ENCODE measurements around the gene VWF.

VWF gene

DNA sequence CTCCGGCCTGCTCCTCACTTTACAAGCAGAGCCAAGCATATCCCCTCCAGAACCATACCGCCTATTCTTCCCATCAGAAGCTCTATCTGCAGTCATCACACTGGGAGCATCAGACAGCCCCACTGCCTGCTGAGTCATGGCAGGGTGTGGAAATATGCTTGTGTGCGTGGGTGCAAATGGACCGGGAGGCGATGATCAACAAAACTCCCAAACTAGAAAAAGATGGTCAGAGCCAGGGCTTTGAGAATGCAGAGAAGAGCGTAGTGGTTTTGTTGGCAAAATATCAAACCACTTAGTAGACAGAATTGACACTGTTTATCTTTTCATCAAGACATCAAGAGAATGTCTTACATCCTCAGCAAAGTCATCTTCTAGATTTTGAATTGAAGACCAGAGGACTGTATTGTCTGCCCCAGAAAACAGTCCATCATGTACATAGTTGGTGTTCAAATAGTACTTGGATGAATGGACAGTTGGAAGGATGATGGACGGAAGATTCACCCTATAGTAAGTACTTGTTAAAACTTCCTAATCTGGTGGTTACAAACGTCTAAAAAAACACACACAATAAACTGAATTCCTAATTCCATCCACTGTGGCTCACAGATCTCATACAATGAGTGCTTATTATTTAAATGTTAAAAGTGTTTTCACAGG lies 54.9 kb downstream of the VWF start:
- TF ChIP-seq GATA1 (IDR thresholded peaks at IDR 0.05; ENCODE audit: low read depth, low read length): no peak
- no peak for TF ChIP-seq POLR2A (IDR thresholded peaks at IDR 0.05; ENCODE audit: low read length)
- DNase-seq: peak in 1 of 2 experiments; percentile 13

DNA sequence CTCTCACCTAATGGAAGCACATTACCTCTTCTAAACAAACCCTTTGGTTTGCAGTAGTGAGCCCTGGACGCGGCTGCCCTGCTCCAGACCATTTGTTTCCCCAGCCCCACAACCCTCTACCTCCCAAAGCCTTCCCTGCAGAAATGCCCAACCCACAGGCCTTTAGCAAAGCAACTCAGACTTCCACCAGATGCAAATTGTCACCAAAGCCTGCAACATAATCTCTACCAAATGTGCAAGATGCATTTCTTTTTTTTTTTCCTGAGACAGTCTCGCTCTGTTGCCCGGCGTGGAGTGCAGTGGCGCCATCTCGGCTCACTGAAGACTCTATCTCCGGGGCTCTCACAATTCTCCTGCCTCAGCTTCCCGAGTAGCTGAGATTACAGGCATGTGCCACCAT lies 56.2 kb downstream of the VWF start:
- DNase-seq: no peak
- TF ChIP-seq POLR2A (IDR thresholded peaks at IDR 0.05; ENCODE audit: low read length) (no peak), GATA1 (IDR thresholded peaks at IDR 0.05; ENCODE audit: low read depth, low read length) (no peak)

DNA sequence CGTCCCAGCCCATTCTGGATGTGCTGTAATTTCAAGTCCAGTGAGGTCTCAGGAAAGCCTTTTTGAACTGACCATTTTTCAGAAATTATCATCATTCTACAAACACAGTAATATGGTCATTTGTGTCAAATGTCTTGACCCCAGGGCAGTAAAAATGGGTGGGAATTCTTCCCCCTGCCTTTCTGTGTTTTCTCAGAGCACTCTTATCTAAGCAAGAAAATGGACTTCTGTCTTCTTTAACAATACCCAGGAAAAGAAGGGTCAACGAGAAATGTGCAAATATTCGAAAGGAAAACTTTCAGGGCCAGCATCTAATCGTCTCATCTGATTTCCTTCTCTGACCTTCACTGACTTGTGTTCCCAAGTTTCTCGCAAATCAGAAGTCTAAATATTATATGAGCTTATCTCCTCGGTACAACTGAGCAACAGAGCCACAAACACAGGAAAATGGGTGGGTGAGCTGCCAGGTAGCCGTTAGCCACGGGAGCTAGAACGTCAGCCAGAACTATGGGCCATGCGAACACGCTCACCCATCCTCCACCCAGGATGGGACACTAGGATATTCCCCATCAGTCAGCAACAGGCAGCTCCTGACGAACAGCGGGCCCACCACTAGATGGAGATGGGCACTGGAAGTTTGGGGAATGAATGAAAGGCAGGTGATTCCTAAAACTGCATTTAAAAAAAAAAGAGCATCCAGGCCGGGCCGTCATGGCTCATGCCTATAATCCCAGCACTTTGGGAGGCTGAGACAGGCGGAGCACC lies 57.1 kb downstream of the VWF start:
- DNase-seq: no peak
- TF ChIP-seq GATA1 (IDR thresholded peaks at IDR 0.05; ENCODE audit: low read depth, low read length) (no peak), POLR2A (IDR thresholded peaks at IDR 0.05; ENCODE audit: low read length) (no peak)

DNA sequence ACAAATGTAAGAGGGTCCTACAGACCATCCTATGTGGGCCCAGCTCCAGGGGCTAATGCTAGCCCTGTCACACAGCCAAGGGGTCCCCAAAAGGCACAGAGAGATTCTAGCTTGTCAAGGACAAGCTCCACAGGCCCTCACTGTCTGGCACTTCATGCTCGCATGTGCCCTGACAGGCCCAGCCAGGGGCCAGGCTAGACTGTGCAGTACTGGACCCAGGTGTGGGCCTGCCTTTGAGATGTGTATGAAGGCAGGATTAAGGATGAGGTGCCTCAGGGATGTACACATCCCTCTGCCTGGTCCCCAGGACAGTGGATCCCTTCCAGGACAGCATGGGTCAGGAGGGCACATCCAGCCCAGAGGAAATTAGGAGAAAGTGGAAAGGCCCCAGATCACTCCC lies 57.8 kb downstream of the VWF start:
- DNase-seq: no peak
- TF ChIP-seq GATA1 (IDR thresholded peaks at IDR 0.05; ENCODE audit: low read depth, low read length): no peak
- TF ChIP-seq POLR2A (IDR thresholded peaks at IDR 0.05; ENCODE audit: low read length): no peak

DNA sequence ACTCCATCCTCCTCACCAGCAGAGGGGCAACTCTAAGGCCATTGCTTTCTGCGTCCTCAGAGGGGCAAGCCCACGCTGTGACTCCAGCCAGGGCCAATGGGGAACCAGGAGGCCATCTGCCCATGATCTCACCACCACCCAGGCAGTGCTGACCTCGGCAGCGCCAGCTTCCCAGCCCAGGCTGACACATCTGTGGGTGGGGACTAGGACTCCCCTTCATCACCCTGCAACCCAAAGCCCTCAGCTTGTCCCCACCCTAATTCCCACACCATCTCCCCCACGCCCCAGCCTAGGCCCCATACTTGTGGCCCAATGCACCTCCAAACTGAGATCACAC lies 58.6 kb downstream of the VWF start:
- no peak for DNase-seq
- TF ChIP-seq POLR2A (IDR thresholded peaks at IDR 0.05; ENCODE audit: low read length): no peak
- TF ChIP-seq GATA1 (IDR thresholded peaks at IDR 0.05; ENCODE audit: low read depth, low read length): no peak

GRCh38 chr12:6065131-6065862 lies 59.2 kb downstream of the VWF start:
- DNase-seq: no peak
- TF ChIP-seq POLR2A (IDR thresholded peaks at IDR 0.05; ENCODE audit: low read length) (no peak), GATA1 (IDR thresholded peaks at IDR 0.05; ENCODE audit: low read depth, low read length) (no peak)

- TF ChIP-seq POLR2A (IDR thresholded peaks at IDR 0.05; ENCODE audit: low read length) (no peak), GATA1 (IDR thresholded peaks at IDR 0.05; ENCODE audit: low read depth, low read length) (no peak)
These were observed 61.4 kb downstream of the VWF start for GRCh38 chr12:6062757-6063735.

DNA sequence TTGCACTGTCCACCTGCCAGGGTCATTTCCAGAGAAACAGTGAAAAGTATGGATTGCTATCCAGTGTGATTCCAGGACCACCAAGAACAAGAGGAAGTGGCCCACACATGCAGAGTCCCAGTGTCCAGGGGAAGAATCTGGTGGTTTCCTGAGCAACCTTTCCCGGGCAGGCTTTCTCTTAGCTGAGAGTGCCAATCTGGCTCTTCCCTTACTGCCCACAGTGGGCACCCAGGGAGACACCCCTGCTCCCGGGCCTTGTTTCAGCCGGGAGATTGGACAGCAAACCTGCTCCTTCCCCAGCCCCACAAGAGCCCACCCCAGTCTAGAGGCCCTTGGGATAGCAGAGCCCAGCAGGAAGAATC lies 62.1 kb downstream of the VWF start:
- TF ChIP-seq GATA1 (IDR thresholded peaks at IDR 0.05; ENCODE audit: low read depth, low read length) (no peak), POLR2A (IDR thresholded peaks at IDR 0.05; ENCODE audit: low read length) (no peak)
- DNase-seq: no peak

More at GRCh38 chr12:6062757-6063735, 61.4 kb downstream of the VWF start:
- peak; percentile 29 to 57 for DNase-seq

- TF ChIP-seq POLR2A (IDR thresholded peaks at IDR 0.05; ENCODE audit: low read length): no peak
- no peak for TF ChIP-seq GATA1 (IDR thresholded peaks at IDR 0.05; ENCODE audit: low read depth, low read length)
- no peak for DNase-seq
These were observed 62.8 kb downstream of the VWF start for GRCh38 chr12:6061660-6062059.

- TF ChIP-seq GATA1 (IDR thresholded peaks at IDR 0.05; ENCODE audit: low read depth, low read length): no peak
- no peak for TF ChIP-seq POLR2A (IDR thresholded peaks at IDR 0.05; ENCODE audit: low read length)
- DNase-seq: no peak
These were observed 64.5 kb downstream of the VWF start for GRCh38 chr12:6059860-6060565.

DNA sequence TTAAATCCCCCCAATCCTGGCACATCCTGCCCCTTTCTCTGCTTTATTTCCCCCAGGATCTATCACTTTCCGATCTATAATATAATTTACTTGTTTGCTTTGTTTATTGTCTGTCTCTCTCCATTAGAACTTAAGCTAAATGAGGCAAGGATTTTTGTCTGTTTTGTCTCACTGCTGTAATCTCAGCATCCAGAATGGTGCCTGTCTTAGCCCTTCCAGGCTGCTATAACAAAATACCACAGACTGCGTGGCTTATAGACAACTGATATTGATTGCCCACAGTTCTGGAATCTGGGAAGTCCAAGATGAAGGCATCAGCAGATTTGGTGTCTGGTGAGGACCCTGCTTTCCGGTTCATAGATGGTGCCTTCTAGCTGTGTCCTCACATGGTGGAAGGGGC lies 65.2 kb downstream of the VWF start:
- no peak for TF ChIP-seq POLR2A (IDR thresholded peaks at IDR 0.05; ENCODE audit: low read length)
- no peak for TF ChIP-seq GATA1 (IDR thresholded peaks at IDR 0.05; ENCODE audit: low read depth, low read length)
- DNase-seq: no peak

DNA sequence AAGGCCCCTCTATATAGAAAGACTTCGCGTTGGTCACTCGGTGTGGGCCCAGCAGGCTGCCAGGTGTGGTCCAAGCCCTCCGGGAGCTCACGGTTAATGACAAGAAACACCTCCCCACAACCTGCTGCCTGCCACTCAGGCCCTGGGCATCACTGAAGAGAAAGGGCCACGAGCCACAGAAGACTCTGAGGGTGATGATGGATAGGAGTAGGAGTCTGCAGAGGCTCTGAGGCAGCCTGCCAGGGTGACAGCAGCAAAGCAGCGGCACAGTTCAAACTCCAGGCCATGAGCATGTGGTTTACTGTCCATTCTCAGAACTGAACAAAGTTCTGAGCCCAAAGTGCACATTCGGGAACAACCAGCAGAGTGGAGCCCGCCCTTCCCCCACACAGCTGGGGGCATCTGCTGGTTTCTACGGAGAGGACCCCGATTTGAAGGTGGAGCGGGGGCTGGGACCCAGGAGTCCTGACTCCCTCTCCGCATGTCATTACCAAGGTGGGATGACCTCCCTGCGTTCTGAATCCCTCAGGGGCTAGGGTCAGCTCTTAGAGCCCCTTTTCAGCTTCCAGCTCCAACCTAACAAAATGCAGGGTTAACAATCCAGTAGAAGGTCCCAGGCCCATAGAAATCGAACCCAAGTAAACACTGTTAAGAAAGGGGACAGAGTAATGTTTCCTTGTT lies 65.8 kb downstream of the VWF start:
- TF ChIP-seq POLR2A (IDR thresholded peaks at IDR 0.05; ENCODE audit: low read length) (no peak), GATA1 (IDR thresholded peaks at IDR 0.05; ENCODE audit: low read depth, low read length) (no peak)
- no peak for DNase-seq

All from erythroblast (primary cell).